Measurements from ENCODE around the gene EPC2.

Gene EPC2

GRCh38 chr2:148816176-148816575 lies 171.6 kb downstream of the EPC2 start:
- Histone ChIP-seq H2AK5ac (ENCODE audit: low read length) (no peak overlapping the region), H2BK120ac (ENCODE audit: low read depth, low read length) (no peak overlapping the region), H3K79me1 (ENCODE audit: low read length) (no peaks in the 10 kb centered on the region), H3K56ac (ENCODE audit: low read length) (no peak overlapping the region), H3K27ac (ENCODE audit: low read depth, low read length) (no peak overlapping the region), H4K8ac (ENCODE audit: low read depth, low read length) (no peak overlapping the region), H3K4ac (ENCODE audit: low read depth, low read length) (no peak overlapping the region), H3K27me3 (ENCODE audit: insufficient read depth, low read length, poor library complexity) (no peaks in the 10 kb centered on the region), H2BK15ac (replicated peaks; ENCODE audit: low read depth) (no peak overlapping the region), H3K4me2 (ENCODE audit: low read length) (no peak overlapping the region), H2BK5ac (ENCODE audit: low read length) (no peak overlapping the region), H3K23ac (ENCODE audit: low read length) (no peak overlapping the region), H3K79me2 (ENCODE audit: control insufficient read depth, insufficient read depth, low read length) (no peaks in the 10 kb centered on the region), H4K5ac (ENCODE audit: low read length) (no peak overlapping the region), H3K4me3 (ENCODE audit: low read length) (no peak overlapping the region), H3K18ac (ENCODE audit: low read length) (no peak overlapping the region), H3K9ac (ENCODE audit: low read length) (no peak overlapping the region), H3K4me1 (ENCODE audit: control insufficient read depth, low read depth, low read length) (peaks cover 4% of the 10 kb centered on the region), H3K36me3 (ENCODE audit: control insufficient read depth, insufficient read depth, low read length) (no peaks in the 10 kb centered on the region)
- DNase-seq, result no peak
- no CpG with 5 or more reads among the region's 6 CpGs for WGBS (ENCODE audit: extremely low coverage, insufficient coverage, low lambda C conversion rate)

DNA sequence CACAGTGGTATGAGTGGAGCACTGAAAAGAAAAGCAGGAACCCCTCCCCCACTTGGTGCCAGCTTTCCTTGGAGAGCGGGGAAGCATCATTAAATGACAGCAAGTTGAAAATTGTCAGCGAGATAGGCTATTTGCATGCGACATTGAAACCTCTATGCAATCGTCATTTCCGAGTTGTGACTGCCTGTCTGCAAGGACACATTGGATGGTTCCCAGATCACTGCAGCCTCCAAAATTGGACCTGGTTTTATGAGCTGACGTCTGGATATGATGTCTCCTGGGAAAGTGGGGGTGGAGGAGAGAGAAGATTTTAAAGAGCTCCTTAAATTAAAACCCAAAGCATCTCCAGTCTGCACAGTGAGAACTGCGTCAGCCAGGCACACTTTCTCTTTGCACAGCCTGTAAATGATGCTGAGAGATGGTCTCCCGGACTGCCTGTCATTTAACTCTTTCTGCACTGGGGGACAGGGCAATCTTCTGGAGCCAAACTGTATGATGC lies 172.7 kb downstream of the EPC2 start:
- no CpG with 5 or more reads among the region's 8 CpGs for WGBS (ENCODE audit: extremely low coverage, insufficient coverage, low lambda C conversion rate)
- H3K27me3 ChIP-seq (ENCODE audit: insufficient read depth, low read length, poor library complexity), result no peaks in the 10 kb centered on the region

DNA sequence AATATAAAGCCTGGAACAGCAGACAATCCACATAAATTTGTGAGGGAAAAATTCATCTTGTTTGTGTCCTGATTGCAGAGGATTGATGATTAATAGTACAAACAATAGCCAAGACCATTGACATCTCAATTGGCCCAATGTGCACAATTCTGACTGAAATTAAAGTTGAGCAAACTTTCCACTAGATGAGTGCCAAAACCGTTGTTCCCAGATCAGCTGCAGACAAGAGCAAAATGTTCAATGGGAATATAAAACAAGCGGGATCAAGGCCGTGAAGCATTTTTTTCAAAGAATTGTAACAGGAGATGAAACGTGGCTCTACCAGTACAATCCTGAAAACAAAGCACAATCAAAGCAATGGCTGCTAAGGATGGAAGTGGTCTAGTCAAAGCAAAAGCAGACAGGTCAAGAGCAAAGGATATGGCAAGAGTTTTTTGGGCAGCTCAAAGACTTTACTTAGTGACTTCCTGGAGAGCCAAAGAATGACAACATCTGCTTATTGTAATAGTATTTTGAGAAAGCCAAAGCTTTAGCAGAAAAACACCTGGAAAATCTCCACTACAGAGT lies 174.6 kb downstream of the EPC2 start:
- Histone ChIP-seq H3K4me1 (ENCODE audit: control insufficient read depth, low read depth, low read length) (peaks cover 4% of the 10 kb centered on the region), H3K23ac (ENCODE audit: low read length) (no peak overlapping the region), H3K79me1 (ENCODE audit: low read length) (no peaks in the 10 kb centered on the region), H2AK5ac (ENCODE audit: low read length) (no peak overlapping the region), H3K79me2 (ENCODE audit: control insufficient read depth, insufficient read depth, low read length) (no peaks in the 10 kb centered on the region), H3K27ac (ENCODE audit: low read depth, low read length) (no peak overlapping the region), H4K5ac (ENCODE audit: low read length) (no peak overlapping the region), H3K4me3 (ENCODE audit: low read length) (no peak overlapping the region), H2BK120ac (ENCODE audit: low read depth, low read length) (no peak overlapping the region), H3K27me3 (ENCODE audit: insufficient read depth, low read length, poor library complexity) (no peaks in the 10 kb centered on the region), H3K4me2 (ENCODE audit: low read length) (no peak overlapping the region), H3K4ac (ENCODE audit: low read depth, low read length) (no peak overlapping the region), H2BK5ac (ENCODE audit: low read length) (no peak overlapping the region), H2BK15ac (replicated peaks; ENCODE audit: low read depth) (no peak overlapping the region), H3K9ac (ENCODE audit: low read length) (no peak overlapping the region), H4K8ac (ENCODE audit: low read depth, low read length) (no peak overlapping the region), H3K18ac (ENCODE audit: low read length) (no peak overlapping the region), H3K56ac (ENCODE audit: low read length) (no peak overlapping the region), H3K36me3 (ENCODE audit: control insufficient read depth, insufficient read depth, low read length) (no peaks in the 10 kb centered on the region)
- no CpG with 5 or more reads among the region's 4 CpGs for WGBS (ENCODE audit: extremely low coverage, insufficient coverage, low lambda C conversion rate)
- DNase-seq, result no peak

More for the DNA sequence above, 172.7 kb downstream of the EPC2 start:
- H4K8ac ChIP-seq (ENCODE audit: low read depth, low read length), result no peak overlapping the region
- no peak for DNase-seq
- H3K27ac ChIP-seq (ENCODE audit: low read depth, low read length), result no peak overlapping the region
- no peak overlapping the region for H3K18ac ChIP-seq (ENCODE audit: low read length)
- no peaks in the 10 kb centered on the region for H3K36me3 ChIP-seq (ENCODE audit: control insufficient read depth, insufficient read depth, low read length)
- H3K9ac ChIP-seq (ENCODE audit: low read length), result no peak overlapping the region
- H3K4me1 ChIP-seq (ENCODE audit: control insufficient read depth, low read depth, low read length), result peaks cover 4% of the 10 kb centered on the region
- H3K4ac ChIP-seq (ENCODE audit: low read depth, low read length), result no peak overlapping the region
- no peak overlapping the region for H2AK5ac ChIP-seq (ENCODE audit: low read length)
- H3K79me2 ChIP-seq (ENCODE audit: control insufficient read depth, insufficient read depth, low read length), result no peaks in the 10 kb centered on the region
- no peak overlapping the region for H3K4me2 ChIP-seq (ENCODE audit: low read length)
- peak overlapping the region; percentile 15 for H3K56ac ChIP-seq (ENCODE audit: low read length)
- no peaks in the 10 kb centered on the region for H3K79me1 ChIP-seq (ENCODE audit: low read length)
- H2BK5ac ChIP-seq (ENCODE audit: low read length), result no peak overlapping the region
- no peak overlapping the region for H4K5ac ChIP-seq (ENCODE audit: low read length)
- H2BK120ac ChIP-seq (ENCODE audit: low read depth, low read length), result no peak overlapping the region
- H2BK15ac ChIP-seq (replicated peaks; ENCODE audit: low read depth), result no peak overlapping the region
- H3K23ac ChIP-seq (ENCODE audit: low read length), result no peak overlapping the region
- no peak overlapping the region for H3K4me3 ChIP-seq (ENCODE audit: low read length)

DNA sequence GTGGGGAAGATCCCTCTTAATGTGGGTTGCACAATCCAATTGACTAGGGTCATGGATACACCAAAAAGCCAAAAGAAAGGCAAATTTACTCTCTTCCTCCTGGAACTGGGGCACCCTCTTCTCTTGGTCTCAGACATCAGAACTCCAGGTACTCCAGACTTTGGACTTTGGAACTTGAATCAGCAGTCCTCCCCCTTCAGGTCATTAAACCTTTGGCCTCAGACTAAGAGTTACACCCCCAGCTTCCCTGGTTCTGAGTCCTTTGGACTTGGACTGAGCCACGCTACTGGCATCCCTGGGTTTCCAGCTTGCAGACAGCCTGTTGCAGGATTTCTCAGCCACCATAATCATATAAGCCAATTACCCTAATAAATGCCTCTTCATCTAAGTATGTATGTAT lies 179.6 kb downstream of the EPC2 start:
- no peak overlapping the region for H3K23ac ChIP-seq (ENCODE audit: low read length)
- H3K79me2 ChIP-seq (ENCODE audit: control insufficient read depth, insufficient read depth, low read length), result no peaks in the 10 kb centered on the region
- no peak overlapping the region for H2BK5ac ChIP-seq (ENCODE audit: low read length)
- H2AK5ac ChIP-seq (ENCODE audit: low read length), result no peak overlapping the region
- no peaks in the 10 kb centered on the region for H3K79me1 ChIP-seq (ENCODE audit: low read length)
- H3K56ac ChIP-seq (ENCODE audit: low read length), result no peak overlapping the region
- H3K27ac ChIP-seq (ENCODE audit: low read depth, low read length), result no peak overlapping the region
- no peak overlapping the region for H3K4me3 ChIP-seq (ENCODE audit: low read length)
- no peak overlapping the region for H3K4ac ChIP-seq (ENCODE audit: low read depth, low read length)
- no peak overlapping the region for H4K5ac ChIP-seq (ENCODE audit: low read length)
- no peak overlapping the region for H2BK120ac ChIP-seq (ENCODE audit: low read depth, low read length)
- H3K4me1 ChIP-seq (ENCODE audit: control insufficient read depth, low read depth, low read length), result no peaks in the 10 kb centered on the region
- H2BK15ac ChIP-seq (replicated peaks; ENCODE audit: low read depth), result no peak overlapping the region
- no CpG with 5 or more reads among the region's 1 CpG for WGBS (ENCODE audit: extremely low coverage, insufficient coverage, low lambda C conversion rate)
- no peak for DNase-seq
- H3K27me3 ChIP-seq (ENCODE audit: insufficient read depth, low read length, poor library complexity), result no peaks in the 10 kb centered on the region
- no peak overlapping the region for H3K4me2 ChIP-seq (ENCODE audit: low read length)
- no peak overlapping the region for H3K9ac ChIP-seq (ENCODE audit: low read length)
- no peak overlapping the region for H3K18ac ChIP-seq (ENCODE audit: low read length)
- no peak overlapping the region for H4K8ac ChIP-seq (ENCODE audit: low read depth, low read length)
- H3K36me3 ChIP-seq (ENCODE audit: control insufficient read depth, insufficient read depth, low read length), result no peaks in the 10 kb centered on the region

DNA sequence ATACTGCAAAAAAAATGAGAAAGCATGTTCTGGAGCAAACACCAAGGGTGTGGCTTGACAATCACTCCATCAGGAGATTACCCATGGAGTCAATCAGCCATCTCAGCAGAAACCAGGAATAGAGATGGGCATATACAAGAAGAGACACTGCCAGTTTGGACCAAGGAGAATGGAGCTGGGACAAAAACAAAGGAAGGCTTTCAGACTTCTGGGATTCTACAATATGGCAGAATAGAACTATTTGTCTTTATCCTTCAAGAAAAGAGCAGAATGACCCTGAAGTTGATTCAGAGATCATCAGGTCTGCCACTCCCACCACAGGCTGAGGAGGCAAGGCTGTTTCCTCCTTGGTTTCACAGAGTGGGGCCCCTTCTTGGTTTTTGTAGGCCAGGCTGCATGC lies 182.2 kb downstream of the EPC2 start:
- H4K5ac ChIP-seq (ENCODE audit: low read length), result no peak overlapping the region
- no peak overlapping the region for H3K23ac ChIP-seq (ENCODE audit: low read length)
- no peak overlapping the region for H2BK15ac ChIP-seq (replicated peaks; ENCODE audit: low read depth)
- no peaks in the 10 kb centered on the region for H3K79me1 ChIP-seq (ENCODE audit: low read length)
- H3K4me3 ChIP-seq (ENCODE audit: low read length), result no peak overlapping the region
- H3K4ac ChIP-seq (ENCODE audit: low read depth, low read length), result no peak overlapping the region
- H4K8ac ChIP-seq (ENCODE audit: low read depth, low read length), result no peak overlapping the region
- H3K27ac ChIP-seq (ENCODE audit: low read depth, low read length), result no peak overlapping the region
- no peak overlapping the region for H3K56ac ChIP-seq (ENCODE audit: low read length)
- no peaks in the 10 kb centered on the region for H3K27me3 ChIP-seq (ENCODE audit: insufficient read depth, low read length, poor library complexity)
- no peak overlapping the region for H3K18ac ChIP-seq (ENCODE audit: low read length)
- H3K36me3 ChIP-seq (ENCODE audit: control insufficient read depth, insufficient read depth, low read length), result no peaks in the 10 kb centered on the region
- H3K4me2 ChIP-seq (ENCODE audit: low read length), result no peak overlapping the region
- no peak overlapping the region for H2BK5ac ChIP-seq (ENCODE audit: low read length)
- H3K4me1 ChIP-seq (ENCODE audit: control insufficient read depth, low read depth, low read length), result no peaks in the 10 kb centered on the region
- H2AK5ac ChIP-seq (ENCODE audit: low read length), result no peak overlapping the region
- no peak for DNase-seq
- H2BK120ac ChIP-seq (ENCODE audit: low read depth, low read length), result no peak overlapping the region
- no peaks in the 10 kb centered on the region for H3K79me2 ChIP-seq (ENCODE audit: control insufficient read depth, insufficient read depth, low read length)
- no peak overlapping the region for H3K9ac ChIP-seq (ENCODE audit: low read length)

- Histone ChIP-seq H3K9ac (ENCODE audit: low read length) (no peak overlapping the region), H3K79me1 (ENCODE audit: low read length) (no peaks in the 10 kb centered on the region), H2BK15ac (replicated peaks; ENCODE audit: low read depth) (no peak overlapping the region), H4K5ac (ENCODE audit: low read length) (no peak overlapping the region), H2BK5ac (ENCODE audit: low read length) (no peak overlapping the region), H2AK5ac (ENCODE audit: low read length) (no peak overlapping the region), H3K4me2 (ENCODE audit: low read length) (no peak overlapping the region), H3K4ac (ENCODE audit: low read depth, low read length) (no peak overlapping the region), H4K8ac (ENCODE audit: low read depth, low read length) (no peak overlapping the region), H3K27me3 (ENCODE audit: insufficient read depth, low read length, poor library complexity) (no peaks in the 10 kb centered on the region), H3K36me3 (ENCODE audit: control insufficient read depth, insufficient read depth, low read length) (no peaks in the 10 kb centered on the region), H3K4me3 (ENCODE audit: low read length) (no peak overlapping the region), H3K18ac (ENCODE audit: low read length) (no peak overlapping the region), H2BK120ac (ENCODE audit: low read depth, low read length) (no peak overlapping the region), H3K23ac (ENCODE audit: low read length) (no peak overlapping the region), H3K27ac (ENCODE audit: low read depth, low read length) (no peak overlapping the region), H3K79me2 (ENCODE audit: control insufficient read depth, insufficient read depth, low read length) (no peaks in the 10 kb centered on the region), H3K4me1 (ENCODE audit: control insufficient read depth, low read depth, low read length) (no peaks in the 10 kb centered on the region), H3K56ac (ENCODE audit: low read length) (no peak overlapping the region)
- no peak for DNase-seq
- WGBS (ENCODE audit: extremely low coverage, insufficient coverage, low lambda C conversion rate), result no CpG with 5 or more reads among the region's 2 CpGs
These were observed 184.4 kb downstream of the EPC2 start for GRCh38 chr2:148828941-148829340.
